Stomach (tissue), 4 donors: ENCODE measurements around the gene JUN.

Source experiments
- EP300 ChIP-seq: sonication (generic); formaldehyde crosslinking; IDR thresholded peaks from one replicate; pipeline ENCODE4 v1.6.1; 2017; ENCODE audit warnings: antibody characterized with exemption
- POLR2A ChIP-seq, 4 donors: fragments of 450-650 bp; IDR thresholded peaks; one replicate each; pipeline ENCODE4 v1.6.1; 2016; ENCODE audit warnings: antibody characterized with exemption in 4 of 4, control low read depth in 2 of 4, mild to moderate bottlenecking in 1 of 4, moderate library complexity in 1 of 4
- POLR2AphosphoS5 ChIP-seq, 3 donors: sonication (generic); formaldehyde crosslinking; IDR thresholded peaks; one replicate each; pipeline ENCODE4 v1.6.1; 2016; ENCODE audit warnings: antibody characterized with exemption in 3 of 3
- TF ChIP-seq, protein P1 (sequence below), 7 experiments: fragments of 450-650 bp in 4 of 7; fragments of 200-600 bp in 3 of 7; sonication (generic) in 3 of 7; IDR thresholded peaks; one replicate each; pipeline ENCODE4 v1.5.1; 2016 to 2019; ENCODE audit warnings: antibody characterized with exemption in 7 of 7, control low read depth in 2 of 7, mild to moderate bottlenecking in 1 of 7

DNA sequence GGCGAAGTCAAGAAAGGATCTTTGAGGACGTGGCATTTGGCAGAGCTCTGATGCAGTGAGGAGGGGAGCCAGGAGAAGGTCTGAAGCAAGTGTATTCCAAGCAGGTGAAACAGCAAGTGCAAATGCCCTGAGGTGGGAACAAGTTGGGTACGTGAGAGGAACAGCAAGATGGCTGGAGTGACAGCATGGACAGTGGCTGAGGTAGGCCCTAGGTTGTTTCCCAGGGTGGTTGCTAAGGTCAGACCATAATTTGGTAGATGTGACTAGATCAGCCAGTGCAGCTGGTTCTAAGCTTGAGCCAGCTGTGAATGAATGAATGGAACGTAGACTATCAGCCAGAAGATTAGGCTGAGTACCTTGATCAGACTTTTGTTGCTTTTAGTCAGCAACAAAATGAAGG, 37.5 kb upstream of the JUN start:
- TF ChIP-seq POLR2A (IDR thresholded peaks at IDR 0.05) (no peak), POLR2AphosphoS5 (IDR thresholded peaks at IDR 0.05) (no peak), EP300 (no peak)
- TF ChIP-seq, protein P1, sequence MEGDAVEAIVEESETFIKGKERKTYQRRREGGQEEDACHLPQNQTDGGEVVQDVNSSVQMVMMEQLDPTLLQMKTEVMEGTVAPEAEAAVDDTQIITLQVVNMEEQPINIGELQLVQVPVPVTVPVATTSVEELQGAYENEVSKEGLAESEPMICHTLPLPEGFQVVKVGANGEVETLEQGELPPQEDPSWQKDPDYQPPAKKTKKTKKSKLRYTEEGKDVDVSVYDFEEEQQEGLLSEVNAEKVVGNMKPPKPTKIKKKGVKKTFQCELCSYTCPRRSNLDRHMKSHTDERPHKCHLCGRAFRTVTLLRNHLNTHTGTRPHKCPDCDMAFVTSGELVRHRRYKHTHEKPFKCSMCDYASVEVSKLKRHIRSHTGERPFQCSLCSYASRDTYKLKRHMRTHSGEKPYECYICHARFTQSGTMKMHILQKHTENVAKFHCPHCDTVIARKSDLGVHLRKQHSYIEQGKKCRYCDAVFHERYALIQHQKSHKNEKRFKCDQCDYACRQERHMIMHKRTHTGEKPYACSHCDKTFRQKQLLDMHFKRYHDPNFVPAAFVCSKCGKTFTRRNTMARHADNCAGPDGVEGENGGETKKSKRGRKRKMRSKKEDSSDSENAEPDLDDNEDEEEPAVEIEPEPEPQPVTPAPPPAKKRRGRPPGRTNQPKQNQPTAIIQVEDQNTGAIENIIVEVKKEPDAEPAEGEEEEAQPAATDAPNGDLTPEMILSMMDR (IDR thresholded peaks at IDR 0.05), result no peak
